SH-SY5Y (cell line): ENCODE results near the gene RARS1.

Experiments
- GATA2 ChIP-seq: IDR thresholded peaks from 2 replicates; pipeline ENCODE4 v1.6.1; 2011; ENCODE audit warnings: mild to moderate bottlenecking, low read depth, low read length
- GATA3 ChIP-seq: IDR thresholded peaks from 2 replicates; pipeline ENCODE4 v1.6.1; 2011; ENCODE audit warnings: low read depth, mild to moderate bottlenecking, low read length, moderate library complexity

GRCh38 chr5:168457542-168457941 lies 28.7 kb upstream of the RARS1 start:
- TF ChIP-seq GATA3 = no peak
- no peak for TF ChIP-seq GATA2
